ENCODE measurements around the gene TNFRSF12A. TPM values are rescaled to one million over a fixed set of nuclear protein-coding genes. Genes with fewer than 3 reads are reported as not detected.

The TNFRSF12A gene
- total and polyA plus RNA-seq, 2 of the 8 experiments (the other 6 are each of a cell fraction or from before 2014, with no cell fraction given), result 81.0 to 82.5 TPM

DNA sequence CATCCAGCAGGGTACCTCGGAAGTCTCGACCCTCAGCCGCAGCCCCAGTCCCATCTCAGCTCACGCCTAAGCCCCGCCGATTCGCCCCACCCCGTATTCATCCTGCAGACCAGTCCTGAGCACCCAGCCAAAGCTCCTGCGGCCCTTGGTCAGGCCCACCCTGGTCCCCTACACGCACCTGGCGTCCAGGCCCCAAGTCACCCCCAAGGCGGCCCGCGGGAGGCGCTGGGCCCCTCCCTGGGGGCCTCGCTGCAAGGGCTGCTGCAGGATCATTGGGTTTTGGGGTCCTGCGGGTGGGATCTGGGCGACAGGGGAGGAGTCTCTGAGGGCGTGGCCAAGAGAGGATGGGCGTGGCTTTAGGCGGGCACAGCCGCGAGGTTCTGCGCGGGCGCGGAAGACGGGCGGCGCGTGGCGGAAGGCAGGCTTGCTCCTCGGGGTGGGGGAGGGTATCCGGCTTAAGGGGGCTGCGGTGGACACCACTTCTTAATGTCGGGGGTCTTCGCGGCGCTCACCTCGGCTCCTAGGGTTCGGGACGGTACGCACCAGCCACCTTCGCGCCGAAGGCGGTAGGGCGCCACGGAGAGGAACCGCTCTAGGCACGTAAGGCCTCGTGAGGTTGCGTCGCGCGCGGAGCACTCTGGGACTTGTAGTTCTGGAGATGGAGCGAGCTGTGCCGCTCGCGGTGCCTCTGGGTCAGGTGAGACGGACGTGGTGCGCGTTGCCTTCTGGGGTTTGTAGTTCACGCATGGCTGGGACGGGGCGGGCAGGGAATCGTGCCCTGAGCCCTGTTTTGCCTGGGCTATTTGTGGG, 3.7 kb downstream of the TNFRSF12A start, which contains the start of the genes HCFC1R1 and THOC6 (continued):
- TF ChIP-seq CBX5 (IDR thresholded peaks at IDR 0.05; ENCODE audit: low read depth, low read length) (no peak), KDM1A (IDR thresholded peaks at IDR 0.05; ENCODE audit: borderline replicate concordance, low read length) (no peak), YY1 (IDR thresholded peaks at IDR 0.05; ENCODE audit: low read depth, low read length) (no peak), ASH2L (IDR thresholded peaks at IDR 0.05; ENCODE audit: low read length) (peak; percentile 71), SP2 (IDR thresholded peaks at IDR 0.05; ENCODE audit: low read length) (no peak), POLR2A (IDR thresholded peaks at IDR 0.05; ENCODE audit: control extremely low read depth in 1 of 2, low read depth in 2 of 2, low read length in 2 of 2) (peak; percentile 86 to 89), SP1 (IDR thresholded peaks at IDR 0.05; ENCODE audit: low read depth, low read length) (no peak), BRCA1 (IDR thresholded peaks at IDR 0.05; ENCODE audit: low read depth, low read length) (0 out of 2 replicates have a peak, but pooled peaks have one; percentile 51), ATF3 (IDR thresholded peaks at IDR 0.05; ENCODE audit: insufficient read depth, low read depth, low read length) (peak; percentile 74; the same call in 1 of the 2 replicates), CHD2 (IDR thresholded peaks at IDR 0.05; ENCODE audit: low read length) (peak; percentile 87), SIX5 (IDR thresholded peaks at IDR 0.05; ENCODE audit: low read depth, low read length) (peak; percentile 96), EP300 (IDR thresholded peaks at IDR 0.05; ENCODE audit: borderline replicate concordance in 1 of 2, low read depth in 2 of 2, low read length in 2 of 2) (no peak), SAP30 (IDR thresholded peaks at IDR 0.05; ENCODE audit: insufficient read depth, insufficient replicate concordance, low read length) (no peak), RXRA (IDR thresholded peaks at IDR 0.05; ENCODE audit: insufficient read depth, low read depth, low read length) (no peak), BCL11A (IDR thresholded peaks at IDR 0.05; ENCODE audit: low read depth in 2 of 2, low read length in 2 of 2) (no peak), BACH1 (IDR thresholded peaks at IDR 0.05; ENCODE audit: low read length) (peak; percentile 59), POLR2AphosphoS5 (IDR thresholded peaks at IDR 0.05; ENCODE audit: low read depth, low read length) (peak; percentile 98), SIRT6 (IDR thresholded peaks at IDR 0.05; ENCODE audit: low read length) (no peak), TAF1 (IDR thresholded peaks at IDR 0.05; ENCODE audit: low read depth, low read length) (peak; percentile 72), RAD21 (IDR thresholded peaks at IDR 0.05 in 1 of 2, conservative IDR thresholded peaks at IDR 0.05 in 1 of 2; ENCODE audit: low read depth in 2 of 2, low read length in 2 of 2) (peak in 1 of 2 experiments; percentile 2; a peak in 2 of 4 replicates)
- TF ChIP-seq, protein P1, sequence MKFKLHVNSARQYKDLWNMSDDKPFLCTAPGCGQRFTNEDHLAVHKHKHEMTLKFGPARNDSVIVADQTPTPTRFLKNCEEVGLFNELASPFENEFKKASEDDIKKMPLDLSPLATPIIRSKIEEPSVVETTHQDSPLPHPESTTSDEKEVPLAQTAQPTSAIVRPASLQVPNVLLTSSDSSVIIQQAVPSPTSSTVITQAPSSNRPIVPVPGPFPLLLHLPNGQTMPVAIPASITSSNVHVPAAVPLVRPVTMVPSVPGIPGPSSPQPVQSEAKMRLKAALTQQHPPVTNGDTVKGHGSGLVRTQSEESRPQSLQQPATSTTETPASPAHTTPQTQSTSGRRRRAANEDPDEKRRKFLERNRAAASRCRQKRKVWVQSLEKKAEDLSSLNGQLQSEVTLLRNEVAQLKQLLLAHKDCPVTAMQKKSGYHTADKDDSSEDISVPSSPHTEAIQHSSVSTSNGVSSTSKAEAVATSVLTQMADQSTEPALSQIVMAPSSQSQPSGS (IDR thresholded peaks at IDR 0.05; ENCODE audit: low read length), result peak; percentile 58; the same call in 1 of the 2 replicates
- TF ChIP-seq, protein P2, sequence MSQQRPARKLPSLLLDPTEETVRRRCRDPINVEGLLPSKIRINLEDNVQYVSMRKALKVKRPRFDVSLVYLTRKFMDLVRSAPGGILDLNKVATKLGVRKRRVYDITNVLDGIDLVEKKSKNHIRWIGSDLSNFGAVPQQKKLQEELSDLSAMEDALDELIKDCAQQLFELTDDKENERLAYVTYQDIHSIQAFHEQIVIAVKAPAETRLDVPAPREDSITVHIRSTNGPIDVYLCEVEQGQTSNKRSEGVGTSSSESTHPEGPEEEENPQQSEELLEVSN (IDR thresholded peaks at IDR 0.05), result peak; percentile 60; the same call in 1 of the 2 replicates
